Mesothelial cell of epicardium (in vitro differentiated cells): Measurements from ENCODE around the gene SPACA4. TPM values are rescaled to one million over a fixed set of nuclear protein-coding genes. Genes with fewer than 3 reads are reported as not detected.

ENCODE experiments used
- DNase-seq, 2 experiments: peaks; one replicate each; pipeline ENCODE4 v3.0.0; 2021; ENCODE audit warnings: low spot score in 2 of 2; ENCODE audit not compliant: unreplicated experiment in 2 of 2
- H3K27ac Mint-ChIP-seq: 2 replicates; pipeline ENCODE4 v1.8.0; 2021; ENCODE audit warnings: mixed read lengths
- H3K27me3 Mint-ChIP-seq: 2 replicates; pipeline ENCODE4 v1.8.0; 2021; ENCODE audit warnings: low read depth, mixed read lengths
- H3K36me3 Mint-ChIP-seq: 2 replicates; pipeline ENCODE4 v1.8.0; 2021; ENCODE audit warnings: mixed read lengths
- H3K4me1 Mint-ChIP-seq: 2 replicates; pipeline ENCODE4 v1.8.0; 2021; ENCODE audit warnings: mixed read lengths
- H3K4me3 Mint-ChIP-seq: 2 replicates; pipeline ENCODE4 v1.8.0; 2021; ENCODE audit warnings: mild to moderate bottlenecking, moderate library complexity, mixed read lengths
- H3K9me3 Mint-ChIP-seq: 2 replicates; pipeline ENCODE4 v1.8.0; 2021; ENCODE audit warnings: mixed read lengths
- total RNA-seq: library from RNA; stranded (reverse); gene quantifications from 3 replicates; pipeline ENCODE4 v1.2.1, GENCODE V29; 2021
- TF ChIP-seq, protein P1 (sequence below): fragments of 200-600 bp; sonication (generic); IDR thresholded peaks from one replicate; pipeline ENCODE4 v1.5.0; 2021; ENCODE audit warnings: antibody characterized with exemption; ENCODE audit not compliant: unreplicated experiment

The SPACA4 gene
- total RNA-seq, 1 donor from 2014 or later = not detected

DNA sequence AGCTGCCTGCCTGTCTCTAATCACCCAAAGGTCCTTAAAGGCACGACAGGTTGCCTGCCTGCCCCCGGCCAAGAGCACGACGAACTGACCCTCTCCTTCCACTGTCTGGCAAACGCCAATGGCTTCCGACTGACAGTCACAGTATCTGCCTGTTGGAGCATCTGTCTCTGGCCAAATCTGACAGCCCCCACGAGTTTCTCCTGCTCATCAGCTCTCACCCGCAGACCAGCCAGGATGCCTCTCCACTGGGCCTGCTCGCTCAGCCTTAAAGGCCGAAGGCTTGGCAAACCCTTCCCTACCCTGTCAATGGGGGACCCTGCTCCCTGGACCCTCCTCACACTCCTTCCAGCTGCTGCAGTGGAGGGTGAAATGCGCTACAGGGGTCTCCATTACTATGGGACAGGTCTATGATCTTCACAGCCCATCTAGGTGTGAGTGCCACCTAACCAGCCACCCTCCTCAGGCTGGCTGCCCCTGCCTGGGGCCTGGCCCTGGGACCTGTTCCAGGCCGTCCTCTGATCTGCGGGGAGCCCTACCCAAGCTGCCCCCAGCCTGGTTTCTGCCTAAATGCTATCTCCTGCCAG, 7.4 kb downstream of the SPACA4 start:
- H3K27ac Mint-ChIP-seq = peak overlapping the region; percentile 43
- TF ChIP-seq, protein P1, sequence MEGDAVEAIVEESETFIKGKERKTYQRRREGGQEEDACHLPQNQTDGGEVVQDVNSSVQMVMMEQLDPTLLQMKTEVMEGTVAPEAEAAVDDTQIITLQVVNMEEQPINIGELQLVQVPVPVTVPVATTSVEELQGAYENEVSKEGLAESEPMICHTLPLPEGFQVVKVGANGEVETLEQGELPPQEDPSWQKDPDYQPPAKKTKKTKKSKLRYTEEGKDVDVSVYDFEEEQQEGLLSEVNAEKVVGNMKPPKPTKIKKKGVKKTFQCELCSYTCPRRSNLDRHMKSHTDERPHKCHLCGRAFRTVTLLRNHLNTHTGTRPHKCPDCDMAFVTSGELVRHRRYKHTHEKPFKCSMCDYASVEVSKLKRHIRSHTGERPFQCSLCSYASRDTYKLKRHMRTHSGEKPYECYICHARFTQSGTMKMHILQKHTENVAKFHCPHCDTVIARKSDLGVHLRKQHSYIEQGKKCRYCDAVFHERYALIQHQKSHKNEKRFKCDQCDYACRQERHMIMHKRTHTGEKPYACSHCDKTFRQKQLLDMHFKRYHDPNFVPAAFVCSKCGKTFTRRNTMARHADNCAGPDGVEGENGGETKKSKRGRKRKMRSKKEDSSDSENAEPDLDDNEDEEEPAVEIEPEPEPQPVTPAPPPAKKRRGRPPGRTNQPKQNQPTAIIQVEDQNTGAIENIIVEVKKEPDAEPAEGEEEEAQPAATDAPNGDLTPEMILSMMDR = no peak
- no peaks in the 10 kb centered on the region for H3K27me3 Mint-ChIP-seq
- H3K36me3 Mint-ChIP-seq = peaks cover 5% of the 10 kb centered on the region
- H3K9me3 Mint-ChIP-seq = no peaks in the 10 kb centered on the region
- DNase-seq = no peak
- peaks cover 29% of the 10 kb centered on the region for H3K4me1 Mint-ChIP-seq
- H3K4me3 Mint-ChIP-seq = no peak overlapping the region

DNA sequence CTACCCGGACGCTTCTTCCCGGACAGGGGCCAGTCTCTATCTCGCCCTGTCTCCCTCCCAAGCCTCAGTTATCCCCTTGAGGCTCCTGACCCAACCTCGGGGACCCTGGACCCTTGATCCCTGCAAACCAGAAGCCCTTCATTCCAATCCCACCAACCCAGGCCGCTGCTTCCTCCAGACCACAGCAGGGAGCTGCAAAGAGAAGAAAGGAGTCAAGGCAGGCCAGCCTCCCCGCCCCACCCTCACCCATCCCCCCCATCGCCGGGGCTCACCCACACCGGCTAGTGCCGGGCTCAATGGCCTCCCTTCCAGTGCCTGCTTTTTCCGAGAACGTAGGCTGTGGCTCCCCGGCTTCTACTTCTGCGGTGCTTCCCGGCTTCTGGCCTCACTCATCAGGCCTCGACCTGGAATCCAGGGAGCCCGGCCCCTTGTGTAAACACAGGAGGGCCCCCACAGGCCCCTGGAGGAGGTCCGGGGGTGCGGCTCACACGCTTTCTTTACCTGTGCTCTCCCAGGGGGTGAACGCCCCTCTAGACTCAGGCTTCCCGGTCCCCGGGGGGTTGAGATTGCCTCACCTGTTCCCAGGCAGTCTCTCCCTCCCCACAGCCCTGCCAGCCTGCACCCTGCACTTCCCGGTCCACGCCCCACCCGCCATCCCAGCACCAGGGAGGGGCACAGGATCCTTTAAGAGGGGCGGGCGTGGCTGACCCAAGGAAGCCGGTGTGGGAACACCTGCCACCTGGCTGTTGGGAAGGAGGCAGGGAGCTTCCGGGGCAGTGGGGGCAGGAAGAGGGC, 8.1 kb downstream of the SPACA4 start, which contains the start of gene FAM83E:
TSS of gene FAM83E (minus strand) at position 641 of the 795 bp plus-strand sequence. CDS start 1,704 bp downstream, outside the sequence.
- peaks cover 31% of the 10 kb centered on the region for H3K4me1 Mint-ChIP-seq
- TF ChIP-seq, protein P1 = no peak
- peak within 1 kb of the TSS; percentile 43 for H3K27ac Mint-ChIP-seq
- H3K4me3 Mint-ChIP-seq = peak within 1 kb of the TSS; percentile 13
- no peak for DNase-seq
- H3K36me3 Mint-ChIP-seq = peaks cover 5% of the 10 kb centered on the region
- H3K9me3 Mint-ChIP-seq = no peaks in the 10 kb centered on the region
- H3K27me3 Mint-ChIP-seq = no peaks in the 10 kb centered on the region

DNA sequence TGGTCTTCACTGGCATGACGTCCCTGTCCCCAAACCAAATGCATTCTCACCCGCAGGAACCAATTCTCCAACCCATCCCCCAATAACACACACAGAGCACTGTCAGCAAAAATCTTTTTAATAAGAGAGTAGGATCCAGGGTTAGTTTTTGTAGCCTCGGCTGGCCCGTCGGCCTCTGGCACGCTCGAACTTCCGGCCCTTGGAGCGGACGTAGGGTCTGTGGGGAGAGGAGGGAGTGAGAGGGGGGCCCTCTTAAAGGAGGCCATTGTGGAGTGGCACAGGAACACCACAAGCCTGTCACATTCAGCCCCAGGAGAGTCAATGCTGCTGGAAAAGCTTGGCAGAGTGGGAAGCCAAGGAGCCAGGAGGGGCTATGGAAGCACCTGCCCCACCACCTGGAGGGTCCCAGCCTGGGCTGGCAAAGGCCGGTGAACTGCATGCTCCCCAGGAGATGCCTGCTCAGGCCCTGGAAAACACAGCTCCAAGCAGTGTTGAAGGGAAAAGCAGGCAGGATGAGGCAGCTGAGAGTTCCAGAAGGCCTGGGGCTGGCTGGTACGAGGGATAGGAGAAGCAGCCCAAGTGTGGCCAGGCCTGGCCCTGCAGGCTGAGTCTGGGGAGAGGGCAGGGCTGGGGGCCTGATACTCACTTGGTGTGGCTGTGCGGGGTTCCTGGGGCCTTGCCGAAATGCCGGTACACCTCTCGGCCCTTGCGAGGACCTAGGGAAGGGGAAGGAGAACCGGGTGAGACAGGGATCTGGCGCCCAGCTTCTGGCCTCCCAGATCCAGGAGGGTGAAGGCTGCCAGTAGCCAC, 8.9 kb downstream of the SPACA4 start:
- Mint-ChIP-seq H3K36me3 (peaks cover 5% of the 10 kb centered on the region), H3K9me3 (no peaks in the 10 kb centered on the region), H3K27ac (peak overlapping the region; percentile 25), H3K4me1 (peaks cover 34% of the 10 kb centered on the region), H3K4me3 (peak overlapping the region; percentile 13), H3K27me3 (no peaks in the 10 kb centered on the region)
- DNase-seq = no peak
- TF ChIP-seq, protein P1 = no peak

DNA sequence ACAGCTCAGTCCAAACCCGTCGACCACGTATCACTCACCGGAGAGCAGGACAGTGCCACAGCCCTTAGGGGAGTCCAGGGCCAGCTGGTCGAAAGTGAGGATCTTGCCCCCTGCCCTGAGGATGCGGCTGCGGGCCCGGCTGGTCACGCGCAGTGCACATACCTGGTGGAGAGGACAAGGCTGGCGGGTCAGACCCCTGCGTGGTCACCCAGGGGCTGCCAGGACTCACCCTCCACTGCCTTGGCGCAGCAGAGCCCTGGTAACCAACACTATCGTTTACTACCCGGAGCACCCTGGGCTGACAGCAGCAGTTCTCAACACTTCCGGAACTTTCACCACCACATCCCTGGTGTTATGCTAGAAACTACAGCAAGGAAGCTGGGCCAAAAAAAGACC, 9.5 kb downstream of the SPACA4 start:
- peaks cover 5% of the 10 kb centered on the region for H3K36me3 Mint-ChIP-seq

DNA sequence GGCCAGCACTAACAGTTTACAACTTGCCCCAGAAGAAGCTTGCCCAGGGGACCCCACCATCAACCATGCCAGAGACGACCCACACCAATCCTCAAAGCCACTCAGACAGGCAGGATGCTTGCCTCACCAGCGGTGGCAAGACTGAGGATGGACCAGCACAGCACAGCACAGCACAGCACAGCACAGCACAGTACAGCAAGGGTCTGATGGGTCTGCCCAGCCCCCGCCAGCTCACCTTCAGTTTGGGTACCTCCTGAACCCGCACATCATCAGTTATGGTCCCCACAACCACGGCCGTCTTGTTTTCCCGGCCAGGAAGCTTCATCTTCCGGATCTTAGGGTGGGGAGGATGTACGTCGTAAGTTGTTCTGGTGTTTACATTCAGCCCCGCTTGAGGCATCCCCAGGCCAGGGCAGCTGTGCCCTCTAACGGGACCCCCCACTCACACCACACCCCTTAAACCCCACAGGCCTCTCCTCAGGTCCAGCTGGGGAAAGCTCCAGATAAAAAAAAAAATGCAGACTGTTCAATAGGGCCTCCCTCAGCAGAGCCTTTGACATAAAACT, 10.0 kb downstream of the SPACA4 start:
- DNase-seq = no peak
- Mint-ChIP-seq H3K27me3 (no peaks in the 10 kb centered on the region), H3K4me3 (peak overlapping the region; percentile 99), H3K27ac (peak overlapping the region; percentile 99), H3K9me3 (no peaks in the 10 kb centered on the region), H3K36me3 (peaks cover 5% of the 10 kb centered on the region), H3K4me1 (peaks cover 34% of the 10 kb centered on the region)
- TF ChIP-seq, protein P1 = no peak

More for the DNA sequence above, 9.5 kb downstream of the SPACA4 start:
- Mint-ChIP-seq H3K4me3 (peak overlapping the region; percentile 46), H3K4me1 (peaks cover 34% of the 10 kb centered on the region), H3K9me3 (no peaks in the 10 kb centered on the region), H3K27me3 (no peaks in the 10 kb centered on the region), H3K27ac (peak overlapping the region; percentile 59)
- TF ChIP-seq, protein P1 = no peak
- no peak for DNase-seq
